Liver (tissue), 9 donors: ENCODE measurements around the gene FAM186B. TPM values are rescaled to one million over a fixed set of nuclear protein-coding genes. Genes with fewer than 3 reads are reported as not detected.

Source experiments
- DNase-seq: peaks from one replicate; pipeline ENCODE4 v3.0.0-alpha.2; 2017; ENCODE audit warnings: low spot score
- H3K27ac ChIP-seq, 2 donors: one replicate each; pipeline ENCODE4 v1.7.0; 2013; ENCODE audit warnings: inconsistent platforms in 2 of 2, low read length in 2 of 2, control low read depth in 1 of 2, low read depth in 1 of 2, mild to moderate bottlenecking in 1 of 2
- H3K27me3 ChIP-seq, 4 donors: one replicate each; pipeline versions ENCODE4 v1.6.1 to v1.7.0; 2013; ENCODE audit warnings: low read length in 3 of 4, inconsistent platforms in 1 of 4, mild to moderate bottlenecking in 1 of 4, moderate library complexity in 1 of 4; ENCODE audit not compliant: control insufficient read depth in 4 of 4, insufficient read depth in 4 of 4
- H3K36me3 ChIP-seq, 4 donors: one replicate each; pipeline versions ENCODE4 v1.6.1 to v1.7.0; 2013; ENCODE audit warnings: low read length in 3 of 4, mild to moderate bottlenecking in 3 of 4, low read depth in 1 of 4, moderate library complexity in 1 of 4; ENCODE audit not compliant: control insufficient read depth in 4 of 4, insufficient read depth in 3 of 4
- H3K4me1 ChIP-seq, 4 donors: one replicate each; pipeline versions ENCODE4 v1.6.1 to v1.7.0; 2013; ENCODE audit warnings: low read length in 3 of 4, mild to moderate bottlenecking in 3 of 4, moderate library complexity in 1 of 4; ENCODE audit not compliant: control insufficient read depth in 4 of 4, insufficient read depth in 4 of 4
- H3K4me3 ChIP-seq, 3 donors: one replicate each; pipeline versions ENCODE4 v1.6.1 to v1.7.0; 2013; ENCODE audit warnings: low read length in 3 of 3, control low read depth in 1 of 3, low read depth in 1 of 3, mild to moderate bottlenecking in 1 of 3
- H3K9ac ChIP-seq, 2 donors: one replicate each; pipeline ENCODE4 v1.7.0; 2013; ENCODE audit warnings: low read length in 2 of 2, mild to moderate bottlenecking in 2 of 2, moderate library complexity in 2 of 2, control low read depth in 1 of 2, low read depth in 1 of 2
- H3K9me3 ChIP-seq, 4 donors: one replicate each; pipeline versions ENCODE4 v1.6.1 to v1.7.0; 2013; ENCODE audit warnings: low read length in 3 of 4; ENCODE audit not compliant: control insufficient read depth in 4 of 4
- EGR1 ChIP-seq, 2 donors: IDR thresholded peaks; 2 replicates each; pipeline ENCODE4 v1.6.1; 2016 to 2018; ENCODE audit warnings: antibody characterized with exemption in 2 of 2, low read depth in 2 of 2
- FOXA1 ChIP-seq: IDR thresholded peaks from 2 replicates; pipeline ENCODE4 v1.6.1; 2016; ENCODE audit warnings: antibody characterized with exemption
- FOXA2 ChIP-seq: IDR thresholded peaks from 2 replicates; pipeline ENCODE4 v1.6.1; 2016; ENCODE audit warnings: antibody characterized with exemption
- GABPA ChIP-seq, 2 donors: IDR thresholded peaks in 1 of 2; conservative IDR thresholded peaks in 1 of 2; 2 replicates each; pipeline ENCODE4 v1.6.1; 2016; ENCODE audit warnings: antibody characterized with exemption in 2 of 2, mild to moderate bottlenecking in 1 of 2, moderate library complexity in 1 of 2
- HNF4A ChIP-seq, 2 donors: conservative IDR thresholded peaks; 2 replicates each; pipeline ENCODE4 v1.6.1; 2016; ENCODE audit warnings: antibody characterized with exemption in 2 of 2, mild to moderate bottlenecking in 2 of 2
- HNF4G ChIP-seq: IDR thresholded peaks from 2 replicates; pipeline ENCODE4 v1.6.1; 2016; ENCODE audit warnings: antibody characterized with exemption
- JUND ChIP-seq, 2 donors: IDR thresholded peaks; 2 replicates each; pipeline ENCODE4 v1.6.1; 2016; ENCODE audit warnings: antibody characterized with exemption in 2 of 2
- NR2F2 ChIP-seq: IDR thresholded peaks from 2 replicates; pipeline ENCODE4 v1.6.1; 2016; ENCODE audit warnings: antibody characterized with exemption
- RAD21 ChIP-seq, 2 donors: IDR thresholded peaks; 2 replicates each; pipeline ENCODE4 v1.6.1; 2016; ENCODE audit warnings: antibody characterized with exemption in 2 of 2, mild to moderate bottlenecking in 2 of 2
- RXRA ChIP-seq, 2 donors: IDR thresholded peaks; 2 replicates each; pipeline ENCODE4 v1.6.1; 2017 to 2018; ENCODE audit warnings: antibody characterized with exemption in 2 of 2, mild to moderate bottlenecking in 1 of 2
- SP1 ChIP-seq: IDR thresholded peaks from 2 replicates; pipeline ENCODE4 v1.6.1; 2018; ENCODE audit warnings: antibody characterized with exemption, mild to moderate bottlenecking
- TAF1 ChIP-seq: conservative IDR thresholded peaks from 2 replicates; pipeline ENCODE4 v1.6.1; 2016; ENCODE audit warnings: antibody characterized with exemption, mild to moderate bottlenecking
- YY1 ChIP-seq: IDR thresholded peaks from 2 replicates; pipeline ENCODE4 v1.6.1; 2016; ENCODE audit warnings: antibody characterized with exemption, mild to moderate bottlenecking
- WGBS: extraction: QIAGEN DNeasy Blood & Tissue Kit; methylation state at CpG from one replicate; pipeline ENCODE4 v1.1.7; 2013; 5-methylcytosine and 5-hydroxymethylcytosine counted together
- polyA plus RNA-seq, 2 donors: library from polyadenylated mRNA; stranded (reverse) in 1 of 2; unstranded in 1 of 2; fragments of 200-250 nt in 1 of 2; fragments of >200 nt in 1 of 2; fragmentation: Nextera tagmentation in 1 of 2; extraction: Ambion mirVana in 1 of 2; gene quantifications; one replicate each; pipeline versions ENCODE4 v1.2.1 to v1.2.3, GENCODE V29; 2013 to 2015
- total RNA-seq, 2 donors: library from RNA; depleted of rRNA; stranded (reverse); fragments of >200 nt; gene quantifications; one replicate each; pipeline ENCODE4 v1.2.3, GENCODE V29; 2014
- TF ChIP-seq, protein P1 (sequence below): IDR thresholded peaks from 2 replicates; pipeline ENCODE4 v1.6.1; 2016; ENCODE audit warnings: antibody characterized with exemption, mild to moderate bottlenecking
- TF ChIP-seq, protein P2 (sequence below): fragments of 150-350 bp; IDR thresholded peaks from 2 replicates; pipeline ENCODE4 v1.5.1; 2017; ENCODE audit warnings: improper control_type of control experiment, low read depth, low read length; ENCODE audit not compliant: missing input control
- TF ChIP-seq, protein P3 (sequence below): IDR thresholded peaks from 2 replicates; pipeline ENCODE4 v1.6.1; 2016; ENCODE audit warnings: antibody characterized with exemption
- TF ChIP-seq, protein P4 (sequence below): IDR thresholded peaks from 2 replicates; pipeline ENCODE4 v1.6.1; 2016; ENCODE audit warnings: antibody characterized with exemption
- TF ChIP-seq, protein P5 (sequence below): IDR thresholded peaks from 2 replicates; pipeline ENCODE4 v1.6.1; 2016; ENCODE audit warnings: antibody characterized with exemption
- donor health status: healthy.
- donor health status: healthy.
- donor health status: healthy.
- donor health status: healthy.
- donor health status: healthy.

The FAM186B gene
- total and polyA plus RNA-seq, 4 donors: 0.19 to 0.84 (median 0.42) TPM

DNA sequence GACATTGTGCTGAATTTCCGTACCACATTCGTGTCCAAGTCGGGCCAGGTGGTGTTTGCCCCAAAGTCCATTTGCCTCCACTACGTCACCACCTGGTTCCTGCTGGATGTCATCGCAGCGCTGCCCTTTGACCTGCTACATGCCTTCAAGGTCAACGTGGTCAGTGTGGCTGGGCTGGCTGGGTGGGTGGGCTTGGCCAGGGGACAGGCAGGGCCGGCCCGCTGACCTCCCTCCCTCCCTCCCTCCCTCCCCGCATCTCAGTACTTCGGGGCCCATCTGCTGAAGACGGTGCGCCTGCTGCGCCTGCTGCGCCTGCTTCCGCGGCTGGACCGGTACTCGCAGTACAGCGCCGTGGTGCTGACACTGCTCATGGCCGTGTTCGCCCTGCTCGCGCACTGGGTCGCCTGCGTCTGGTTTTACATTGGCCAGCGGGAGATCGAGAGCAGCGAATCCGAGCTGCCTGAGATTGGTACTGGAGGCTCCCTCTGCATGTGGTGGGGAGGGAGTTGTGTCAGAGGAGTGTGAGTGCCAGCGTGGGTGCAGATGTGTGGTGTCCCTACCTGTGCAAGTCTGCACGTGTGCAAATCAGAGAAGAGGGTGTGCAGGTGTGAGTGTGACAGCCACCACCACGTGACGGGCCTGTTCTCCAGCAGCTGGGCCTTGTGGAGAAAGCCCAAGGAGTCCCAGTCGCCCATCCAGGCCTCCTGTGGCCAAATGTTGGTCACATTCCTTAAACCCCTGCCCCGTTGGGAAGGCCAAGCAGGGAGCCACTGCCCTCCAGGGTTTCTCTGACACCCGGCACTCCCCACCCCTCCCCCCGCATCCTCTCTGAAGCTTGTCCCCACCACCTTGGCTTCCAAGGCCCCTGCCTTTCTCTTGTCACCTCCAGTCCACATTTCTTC lies 61.3 kb downstream of the FAM186B start:
- Histone ChIP-seq H3K4me3 (no peak overlapping the region), H3K27ac (no peak overlapping the region), H3K4me1 (peaks cover 0 to 7% (median 4%) of the 10 kb centered on the region in 4 donors), H3K36me3 (no peaks in the 10 kb centered on the region), H3K9me3 (no peaks in the 10 kb centered on the region), H3K9ac (no peak overlapping the region), H3K27me3 (peaks cover 0 to 4% (median 3%) of the 10 kb centered on the region in 4 donors)
- DNase-seq: no peak
- TF ChIP-seq, protein P1, sequence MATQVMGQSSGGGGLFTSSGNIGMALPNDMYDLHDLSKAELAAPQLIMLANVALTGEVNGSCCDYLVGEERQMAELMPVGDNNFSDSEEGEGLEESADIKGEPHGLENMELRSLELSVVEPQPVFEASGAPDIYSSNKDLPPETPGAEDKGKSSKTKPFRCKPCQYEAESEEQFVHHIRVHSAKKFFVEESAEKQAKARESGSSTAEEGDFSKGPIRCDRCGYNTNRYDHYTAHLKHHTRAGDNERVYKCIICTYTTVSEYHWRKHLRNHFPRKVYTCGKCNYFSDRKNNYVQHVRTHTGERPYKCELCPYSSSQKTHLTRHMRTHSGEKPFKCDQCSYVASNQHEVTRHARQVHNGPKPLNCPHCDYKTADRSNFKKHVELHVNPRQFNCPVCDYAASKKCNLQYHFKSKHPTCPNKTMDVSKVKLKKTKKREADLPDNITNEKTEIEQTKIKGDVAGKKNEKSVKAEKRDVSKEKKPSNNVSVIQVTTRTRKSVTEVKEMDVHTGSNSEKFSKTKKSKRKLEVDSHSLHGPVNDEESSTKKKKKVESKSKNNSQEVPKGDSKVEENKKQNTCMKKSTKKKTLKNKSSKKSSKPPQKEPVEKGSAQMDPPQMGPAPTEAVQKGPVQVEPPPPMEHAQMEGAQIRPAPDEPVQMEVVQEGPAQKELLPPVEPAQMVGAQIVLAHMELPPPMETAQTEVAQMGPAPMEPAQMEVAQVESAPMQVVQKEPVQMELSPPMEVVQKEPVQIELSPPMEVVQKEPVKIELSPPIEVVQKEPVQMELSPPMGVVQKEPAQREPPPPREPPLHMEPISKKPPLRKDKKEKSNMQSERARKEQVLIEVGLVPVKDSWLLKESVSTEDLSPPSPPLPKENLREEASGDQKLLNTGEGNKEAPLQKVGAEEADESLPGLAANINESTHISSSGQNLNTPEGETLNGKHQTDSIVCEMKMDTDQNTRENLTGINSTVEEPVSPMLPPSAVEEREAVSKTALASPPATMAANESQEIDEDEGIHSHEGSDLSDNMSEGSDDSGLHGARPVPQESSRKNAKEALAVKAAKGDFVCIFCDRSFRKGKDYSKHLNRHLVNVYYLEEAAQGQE: no peak
- TF ChIP-seq, protein P2, sequence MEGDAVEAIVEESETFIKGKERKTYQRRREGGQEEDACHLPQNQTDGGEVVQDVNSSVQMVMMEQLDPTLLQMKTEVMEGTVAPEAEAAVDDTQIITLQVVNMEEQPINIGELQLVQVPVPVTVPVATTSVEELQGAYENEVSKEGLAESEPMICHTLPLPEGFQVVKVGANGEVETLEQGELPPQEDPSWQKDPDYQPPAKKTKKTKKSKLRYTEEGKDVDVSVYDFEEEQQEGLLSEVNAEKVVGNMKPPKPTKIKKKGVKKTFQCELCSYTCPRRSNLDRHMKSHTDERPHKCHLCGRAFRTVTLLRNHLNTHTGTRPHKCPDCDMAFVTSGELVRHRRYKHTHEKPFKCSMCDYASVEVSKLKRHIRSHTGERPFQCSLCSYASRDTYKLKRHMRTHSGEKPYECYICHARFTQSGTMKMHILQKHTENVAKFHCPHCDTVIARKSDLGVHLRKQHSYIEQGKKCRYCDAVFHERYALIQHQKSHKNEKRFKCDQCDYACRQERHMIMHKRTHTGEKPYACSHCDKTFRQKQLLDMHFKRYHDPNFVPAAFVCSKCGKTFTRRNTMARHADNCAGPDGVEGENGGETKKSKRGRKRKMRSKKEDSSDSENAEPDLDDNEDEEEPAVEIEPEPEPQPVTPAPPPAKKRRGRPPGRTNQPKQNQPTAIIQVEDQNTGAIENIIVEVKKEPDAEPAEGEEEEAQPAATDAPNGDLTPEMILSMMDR: no peak
- no peak for TF ChIP-seq HNF4A (conservative IDR thresholded peaks at IDR 0.05)
- TF ChIP-seq YY1: no peak
- no peak for TF ChIP-seq FOXA2
- TF ChIP-seq SP1: no peak
- no peak for TF ChIP-seq TAF1
- no peak for TF ChIP-seq RAD21 (IDR thresholded peaks at IDR 0.05)
- TF ChIP-seq, protein P3, sequence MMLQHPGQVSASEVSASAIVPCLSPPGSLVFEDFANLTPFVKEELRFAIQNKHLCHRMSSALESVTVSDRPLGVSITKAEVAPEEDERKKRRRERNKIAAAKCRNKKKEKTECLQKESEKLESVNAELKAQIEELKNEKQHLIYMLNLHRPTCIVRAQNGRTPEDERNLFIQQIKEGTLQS: no peak
- TF ChIP-seq NR2F2: no peak
- TF ChIP-seq, protein P4, sequence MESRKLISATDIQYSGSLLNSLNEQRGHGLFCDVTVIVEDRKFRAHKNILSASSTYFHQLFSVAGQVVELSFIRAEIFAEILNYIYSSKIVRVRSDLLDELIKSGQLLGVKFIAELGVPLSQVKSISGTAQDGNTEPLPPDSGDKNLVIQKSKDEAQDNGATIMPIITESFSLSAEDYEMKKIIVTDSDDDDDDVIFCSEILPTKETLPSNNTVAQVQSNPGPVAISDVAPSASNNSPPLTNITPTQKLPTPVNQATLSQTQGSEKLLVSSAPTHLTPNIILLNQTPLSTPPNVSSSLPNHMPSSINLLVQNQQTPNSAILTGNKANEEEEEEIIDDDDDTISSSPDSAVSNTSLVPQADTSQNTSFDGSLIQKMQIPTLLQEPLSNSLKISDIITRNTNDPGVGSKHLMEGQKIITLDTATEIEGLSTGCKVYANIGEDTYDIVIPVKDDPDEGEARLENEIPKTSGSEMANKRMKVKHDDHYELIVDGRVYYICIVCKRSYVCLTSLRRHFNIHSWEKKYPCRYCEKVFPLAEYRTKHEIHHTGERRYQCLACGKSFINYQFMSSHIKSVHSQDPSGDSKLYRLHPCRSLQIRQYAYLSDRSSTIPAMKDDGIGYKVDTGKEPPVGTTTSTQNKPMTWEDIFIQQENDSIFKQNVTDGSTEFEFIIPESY: no peak
- no peak for TF ChIP-seq GABPA (IDR thresholded peaks at IDR 0.05 in 1 of 2, conservative IDR thresholded peaks at IDR 0.05 in 1 of 2)
- no peak for TF ChIP-seq FOXA1
- TF ChIP-seq HNF4G: no peak
- no peak for TF ChIP-seq JUND (IDR thresholded peaks at IDR 0.05)
- no peak for TF ChIP-seq RXRA (IDR thresholded peaks at IDR 0.05)
- TF ChIP-seq EGR1 (IDR thresholded peaks at IDR 0.05; ENCODE audit: low read depth in 2 of 2): no peak
- TF ChIP-seq, protein P5, sequence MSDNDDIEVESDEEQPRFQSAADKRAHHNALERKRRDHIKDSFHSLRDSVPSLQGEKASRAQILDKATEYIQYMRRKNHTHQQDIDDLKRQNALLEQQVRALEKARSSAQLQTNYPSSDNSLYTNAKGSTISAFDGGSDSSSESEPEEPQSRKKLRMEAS: no peak
- 30% methylated on average over 39 of the region's 39 CpGs for WGBS
